Measurements from ENCODE around the gene CDKAL1. TPM values are rescaled to one million over a fixed set of nuclear protein-coding genes. Genes with fewer than 3 reads are reported as not detected.

Gene CDKAL1
- total and polyA plus RNA-seq, 2 donors (not counting 3 experiments of a cell fraction or from before 2014, with no cell fraction given) = 6.1 to 20.5 TPM

GRCh38 chr6:20775981-20776380, 241.7 kb downstream of the CDKAL1 start:
- no peak for DNase-seq (ENCODE audit: low read depth, low spot score)
- CTCF ChIA-PET = no interaction called here

More at GRCh38 chr6:20775981-20776380, 241.7 kb downstream of the CDKAL1 start:
- dilution Hi-C loops (cut with MboI; ENCODE audit: extremely low pct_ligation_motif_present, low sequenced_read_pairs) (no loop called here), intact Hi-C loops (cut with micrococcal nuclease) (no loop called here)
- H3K27ac ChIP-seq (ENCODE audit: insufficient read depth, low read depth, low read length) = no peak overlapping the region
- no TSS peak for BruUV-seq (replicated peaks)
- H3K27me3 ChIP-seq (ENCODE audit: control insufficient read depth in 2 of 2, insufficient read depth in 2 of 2, low read length in 2 of 2) = no peaks in the 10 kb centered on the region
- no peak for FAIRE-seq
- no peak overlapping the region for H3K4me3 ChIP-seq (replicated peaks in 1 of 3; ENCODE audit: insufficient read depth in 1 of 3, low read depth in 1 of 3, low read length in 3 of 3)
- H3K9ac ChIP-seq (replicated peaks; ENCODE audit: extremely low read depth, insufficient read depth, low read length) = no peak overlapping the region
- H3K4me1 ChIP-seq (ENCODE audit: control insufficient read depth, extremely low read depth, insufficient read depth, low read length) = no peaks in the 10 kb centered on the region
- POLR2A ChIA-PET = no interaction called here
- H3K79me2 ChIP-seq (ENCODE audit: control insufficient read depth, insufficient read depth, low read length) = no peaks in the 10 kb centered on the region
- H2AFZ ChIP-seq (ENCODE audit: low read depth, low read length) = no peak overlapping the region
- TF ChIP-seq JUN (IDR thresholded peaks at IDR 0.05; ENCODE audit: borderline replicate concordance, insufficient read depth, insufficient read length, low read depth) (no peak), FOS (IDR thresholded peaks at IDR 0.05; ENCODE audit: borderline replicate concordance, insufficient read depth, low read length) (no peak), POLR2AphosphoS5 (IDR thresholded peaks at IDR 0.05; ENCODE audit: insufficient read depth, low read depth, low read length) (no peak), GATA2 (IDR thresholded peaks at IDR 0.05; ENCODE audit: insufficient read depth, insufficient read length, low read depth, low read length) (no peak), POLR2A (IDR thresholded peaks at IDR 0.05; ENCODE audit: low read depth, low read length) (no peak)
- TF ChIP-seq, protein P1, sequence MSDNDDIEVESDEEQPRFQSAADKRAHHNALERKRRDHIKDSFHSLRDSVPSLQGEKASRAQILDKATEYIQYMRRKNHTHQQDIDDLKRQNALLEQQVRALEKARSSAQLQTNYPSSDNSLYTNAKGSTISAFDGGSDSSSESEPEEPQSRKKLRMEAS (IDR thresholded peaks at IDR 0.05; ENCODE audit: insufficient read depth, insufficient read length) = no peak
- TF ChIP-seq, protein P2, sequence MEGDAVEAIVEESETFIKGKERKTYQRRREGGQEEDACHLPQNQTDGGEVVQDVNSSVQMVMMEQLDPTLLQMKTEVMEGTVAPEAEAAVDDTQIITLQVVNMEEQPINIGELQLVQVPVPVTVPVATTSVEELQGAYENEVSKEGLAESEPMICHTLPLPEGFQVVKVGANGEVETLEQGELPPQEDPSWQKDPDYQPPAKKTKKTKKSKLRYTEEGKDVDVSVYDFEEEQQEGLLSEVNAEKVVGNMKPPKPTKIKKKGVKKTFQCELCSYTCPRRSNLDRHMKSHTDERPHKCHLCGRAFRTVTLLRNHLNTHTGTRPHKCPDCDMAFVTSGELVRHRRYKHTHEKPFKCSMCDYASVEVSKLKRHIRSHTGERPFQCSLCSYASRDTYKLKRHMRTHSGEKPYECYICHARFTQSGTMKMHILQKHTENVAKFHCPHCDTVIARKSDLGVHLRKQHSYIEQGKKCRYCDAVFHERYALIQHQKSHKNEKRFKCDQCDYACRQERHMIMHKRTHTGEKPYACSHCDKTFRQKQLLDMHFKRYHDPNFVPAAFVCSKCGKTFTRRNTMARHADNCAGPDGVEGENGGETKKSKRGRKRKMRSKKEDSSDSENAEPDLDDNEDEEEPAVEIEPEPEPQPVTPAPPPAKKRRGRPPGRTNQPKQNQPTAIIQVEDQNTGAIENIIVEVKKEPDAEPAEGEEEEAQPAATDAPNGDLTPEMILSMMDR (IDR thresholded peaks at IDR 0.05; ENCODE audit: extremely low read depth in 1 of 2, insufficient read depth in 1 of 2, low read depth in 1 of 2, low read length in 2 of 2) = no peak
- H3K4me2 ChIP-seq (ENCODE audit: insufficient read depth, low read length) = no peak overlapping the region
- no peaks in the 10 kb centered on the region for H4K20me1 ChIP-seq (replicated peaks; ENCODE audit: control insufficient read depth, extremely low read depth, insufficient read depth, low read length)
- H3K36me3 ChIP-seq (ENCODE audit: control insufficient read depth in 2 of 2, extremely low read depth in 1 of 2, insufficient read depth in 2 of 2, low read length in 2 of 2) = no peaks in the 10 kb centered on the region
- H3K9me1 ChIP-seq (replicated peaks; ENCODE audit: control insufficient read depth, extremely low read depth, insufficient read depth, low read length) = no peaks in the 10 kb centered on the region
- H3K9me3 ChIP-seq (replicated peaks; ENCODE audit: control insufficient read depth, insufficient read depth, low read length) = no peaks in the 10 kb centered on the region
